Astrocyte of the spinal cord (primary cell): ENCODE measurements around the gene MYLK4.
A peak's percentile ranks its signal among the peaks of the same experiment; 100 is the strongest.

ENCODE experiments used
- DNase-seq: peaks from one replicate; pipeline ENCODE4 v3.0.0; 2011; ENCODE audit warnings: low read depth, low spot score
- H3K4me3 ChIP-seq: 2 replicates; pipeline ENCODE4 v1.5.1; 2011; ENCODE audit warnings: low read depth, mild to moderate bottlenecking, low read length, moderate library complexity
- in situ Hi-C: cut with HindIII; loops from 2 replicates; pipeline ENCODE4 v1.10.0; 2017; ENCODE audit warnings: low sequenced_read_pairs
- TF ChIP-seq, protein P1 (sequence below): IDR thresholded peaks from 2 replicates; pipeline ENCODE4 v1.5.1; 2012; ENCODE audit warnings: low read depth, mild to moderate bottlenecking, low read length, inconsistent platforms

MYLK4 gene

DNA sequence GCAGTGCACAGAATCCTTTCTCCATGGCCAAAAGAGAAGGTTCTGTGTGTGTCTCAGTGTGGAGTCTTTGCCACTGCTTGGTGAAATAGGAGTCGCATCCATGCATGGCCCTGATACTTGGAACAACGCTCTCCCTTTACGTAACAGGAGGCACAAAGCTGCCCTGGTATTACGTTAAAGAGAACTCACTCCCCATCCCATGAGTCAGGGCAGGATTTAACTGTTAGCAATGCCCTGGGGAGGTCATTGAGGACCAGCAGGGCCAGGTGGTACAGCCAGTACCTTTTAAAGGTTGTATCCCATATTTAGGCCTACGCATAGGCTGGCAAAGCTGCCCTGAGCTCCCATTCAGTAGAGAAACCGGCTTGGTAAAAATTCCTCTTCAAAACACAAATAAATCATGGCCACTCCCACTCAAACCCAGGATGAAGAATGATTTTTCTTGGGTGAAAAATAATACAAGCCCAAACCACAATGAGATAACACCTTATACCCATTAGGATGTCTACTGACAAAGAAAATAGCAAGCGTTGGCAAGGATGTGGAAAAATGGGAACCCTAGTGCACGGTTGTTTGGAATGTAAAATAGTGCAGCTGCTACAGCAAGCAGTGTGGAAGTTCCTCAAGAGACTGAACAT, 37.1 kb downstream of the MYLK4 start:
- in situ Hi-C loops: no loop called here
- no peak for DNase-seq
- H3K4me3 ChIP-seq: no peak overlapping the region
- TF ChIP-seq, protein P1, sequence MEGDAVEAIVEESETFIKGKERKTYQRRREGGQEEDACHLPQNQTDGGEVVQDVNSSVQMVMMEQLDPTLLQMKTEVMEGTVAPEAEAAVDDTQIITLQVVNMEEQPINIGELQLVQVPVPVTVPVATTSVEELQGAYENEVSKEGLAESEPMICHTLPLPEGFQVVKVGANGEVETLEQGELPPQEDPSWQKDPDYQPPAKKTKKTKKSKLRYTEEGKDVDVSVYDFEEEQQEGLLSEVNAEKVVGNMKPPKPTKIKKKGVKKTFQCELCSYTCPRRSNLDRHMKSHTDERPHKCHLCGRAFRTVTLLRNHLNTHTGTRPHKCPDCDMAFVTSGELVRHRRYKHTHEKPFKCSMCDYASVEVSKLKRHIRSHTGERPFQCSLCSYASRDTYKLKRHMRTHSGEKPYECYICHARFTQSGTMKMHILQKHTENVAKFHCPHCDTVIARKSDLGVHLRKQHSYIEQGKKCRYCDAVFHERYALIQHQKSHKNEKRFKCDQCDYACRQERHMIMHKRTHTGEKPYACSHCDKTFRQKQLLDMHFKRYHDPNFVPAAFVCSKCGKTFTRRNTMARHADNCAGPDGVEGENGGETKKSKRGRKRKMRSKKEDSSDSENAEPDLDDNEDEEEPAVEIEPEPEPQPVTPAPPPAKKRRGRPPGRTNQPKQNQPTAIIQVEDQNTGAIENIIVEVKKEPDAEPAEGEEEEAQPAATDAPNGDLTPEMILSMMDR: no peak

DNA sequence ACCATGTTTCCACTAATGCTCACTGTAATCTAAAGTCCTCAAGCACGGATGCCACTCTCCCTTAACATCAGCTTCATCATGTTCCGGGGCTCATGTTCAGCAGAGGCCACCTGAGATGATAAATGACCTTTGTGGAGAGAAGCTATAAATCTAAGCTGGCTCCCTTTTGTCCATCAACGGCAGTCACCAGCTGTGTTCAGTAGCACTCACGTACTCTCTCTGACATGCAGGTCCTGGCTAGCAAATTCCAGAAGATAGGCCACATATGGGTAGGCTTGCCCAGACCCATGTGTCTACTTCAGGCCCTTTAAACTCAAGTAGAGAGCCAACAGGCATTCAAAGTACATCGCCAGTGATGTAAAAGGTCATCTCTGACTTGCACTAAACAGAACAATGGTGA, 38.6 kb downstream of the MYLK4 start:
- in situ Hi-C loops: no loop called here
- H3K4me3 ChIP-seq: no peak overlapping the region
- TF ChIP-seq, protein P1: no peak
- DNase-seq: no peak

DNA sequence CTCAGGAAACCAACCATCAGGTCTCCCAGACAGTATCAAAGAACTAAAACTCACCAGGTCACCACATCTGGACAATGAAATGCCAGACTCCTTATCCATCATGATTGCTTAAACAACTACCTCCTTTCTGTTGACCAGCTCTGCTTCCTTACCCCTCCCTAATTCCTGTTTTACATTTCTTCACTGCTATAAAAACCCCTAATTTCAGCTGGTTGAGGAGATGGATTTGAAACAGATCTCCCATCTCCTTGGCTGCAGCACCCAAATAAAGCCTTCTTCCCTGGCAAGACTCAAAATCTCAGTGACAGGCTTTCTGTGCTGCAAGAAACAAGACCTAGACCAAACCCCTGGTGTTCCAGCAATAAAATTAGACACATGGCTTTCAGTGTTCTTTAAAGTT, 40.3 kb downstream of the MYLK4 start:
- no peak overlapping the region for H3K4me3 ChIP-seq
- TF ChIP-seq, protein P1: no peak
- in situ Hi-C loops: no loop called here
- DNase-seq: no peak

DNA sequence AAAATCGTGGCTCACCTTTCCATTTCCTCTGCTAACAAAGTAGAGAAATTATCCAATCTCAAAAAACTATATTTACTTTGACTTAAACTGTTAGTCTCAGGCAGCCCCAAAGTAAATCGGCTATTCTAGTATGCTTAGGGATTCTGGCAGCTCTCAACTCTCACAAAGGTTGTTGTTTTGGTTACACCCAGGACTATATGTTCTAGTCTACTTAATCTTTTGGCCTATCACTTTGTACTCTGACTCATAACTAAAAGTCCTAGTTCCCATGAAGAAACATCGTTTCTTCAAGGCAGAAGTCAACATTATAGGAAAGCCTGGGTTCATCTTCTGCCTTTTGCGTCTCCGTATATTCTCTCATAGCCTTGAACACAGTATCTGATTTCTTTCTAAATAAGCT, 42.3 kb downstream of the MYLK4 start:
- no peak overlapping the region for H3K4me3 ChIP-seq
- DNase-seq: peak; percentile 33
- TF ChIP-seq, protein P1: no peak
- in situ Hi-C loops: no loop called here

DNA sequence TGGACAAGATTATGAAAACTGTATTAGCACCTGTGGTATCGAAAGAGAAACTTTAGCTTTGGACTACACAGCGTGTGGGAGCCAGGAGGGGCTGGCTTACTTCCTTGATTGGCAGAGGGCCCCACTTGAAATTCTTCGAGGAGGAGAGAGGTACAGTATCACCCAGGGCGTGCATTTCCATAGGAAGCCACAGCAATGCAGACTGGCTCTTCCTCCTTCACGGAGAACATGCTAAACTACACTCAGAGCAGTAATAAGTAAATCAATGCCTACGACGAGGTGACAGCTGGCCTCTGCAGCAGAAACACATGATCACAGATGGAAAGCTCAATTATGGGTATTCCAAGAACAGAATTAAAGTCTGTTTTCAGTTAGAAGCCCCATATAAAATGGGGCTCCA, 44.2 kb downstream of the MYLK4 start:
- H3K4me3 ChIP-seq: no peak overlapping the region
- in situ Hi-C loops: no loop called here
- DNase-seq: no peak
- TF ChIP-seq, protein P1: no peak

DNA sequence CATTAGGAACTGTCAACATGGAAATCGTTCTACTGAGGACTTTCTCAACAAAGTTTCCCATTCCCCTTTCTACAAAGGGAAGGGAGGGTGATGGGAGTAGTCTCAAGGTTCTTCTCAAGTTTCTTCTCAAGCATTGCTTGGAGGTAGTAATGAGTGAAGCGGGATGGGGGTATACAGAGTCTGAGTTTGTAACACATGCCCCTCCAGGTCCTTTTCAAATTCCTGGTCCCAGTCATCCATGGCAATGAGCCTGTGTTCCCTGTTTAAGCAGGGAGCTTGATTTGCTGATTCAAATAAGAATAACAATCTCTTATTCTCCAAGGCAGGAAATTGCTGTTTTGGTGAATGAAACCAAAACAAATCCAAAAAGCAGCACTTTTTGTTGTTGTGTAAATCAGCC, 45.5 kb downstream of the MYLK4 start:
- TF ChIP-seq, protein P1: no peak
- no peak overlapping the region for H3K4me3 ChIP-seq
- in situ Hi-C loops: no loop called here
- DNase-seq: no peak
